Measurements from ENCODE around the gene BTBD10. TPM values are rescaled to one million over a fixed set of nuclear protein-coding genes. Genes with fewer than 3 reads are reported as not detected.
"Not testable (repeated sequence)": the region's sequence is repeated elsewhere in the genome, so short reads cannot be mapped to it uniquely, and the experiment has no call there.

Gene BTBD10
- total RNA-seq, 2 donors from 2014 or later, result 19.4 to 30.8 TPM

DNA sequence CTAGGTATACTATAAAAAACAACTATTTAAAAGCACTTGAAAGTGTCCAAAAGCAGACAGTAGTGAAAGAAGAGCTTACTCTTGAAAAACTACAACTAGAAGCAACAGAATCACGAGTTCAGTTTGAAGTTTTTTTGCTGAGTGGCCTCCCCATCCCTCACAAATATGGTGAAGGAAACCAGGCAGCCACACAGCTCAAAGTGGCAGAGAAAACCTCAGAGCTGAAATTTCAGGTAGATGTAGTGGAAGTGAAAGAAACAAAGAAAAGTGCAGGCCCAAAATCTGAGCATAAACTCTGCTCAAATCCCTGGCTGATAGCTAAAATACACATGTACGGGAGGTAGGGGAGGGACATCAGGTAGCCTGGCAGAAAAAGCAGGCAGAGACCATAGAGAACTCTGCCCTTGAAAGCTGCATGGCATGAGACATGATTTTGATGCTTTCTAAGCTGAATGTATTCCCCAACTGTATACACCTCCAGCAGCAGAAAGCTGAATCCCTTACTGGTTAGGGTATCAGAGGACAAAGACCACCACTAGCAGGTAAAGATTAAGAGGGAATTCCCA is 12.1 kb downstream of the BTBD10 start:
- Mint-ChIP-seq H3K36me3 (peaks cover 12 to 13% of the 10 kb centered on the region in 2 donors), H3K9me3 (peaks cover 3 to 10% of the 10 kb centered on the region in 2 donors), H3K27ac (no peak overlapping the region)
- ATAC-seq (no peak), DNase-seq (ENCODE audit: low spot score in 2 of 2) (no peak)

DNA sequence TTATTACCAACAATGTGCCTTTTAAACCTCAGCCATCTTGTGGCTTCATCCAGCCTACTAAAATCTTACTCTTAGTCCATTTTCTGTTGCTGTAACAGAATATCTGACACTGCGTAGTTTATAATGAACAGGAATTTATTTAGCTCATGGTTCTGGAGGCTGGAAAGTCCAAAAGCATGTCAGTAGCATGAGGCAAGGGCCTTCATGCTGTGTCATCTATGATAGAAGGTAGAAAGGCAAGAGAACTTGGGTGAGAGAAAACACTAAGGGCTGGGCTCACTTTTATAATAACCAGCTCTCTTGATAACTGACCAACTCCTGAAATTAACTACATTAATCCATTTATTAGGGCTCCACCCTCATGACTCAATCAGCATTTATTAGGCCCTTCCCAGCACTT is 13.5 kb downstream of the BTBD10 start:
- Mint-ChIP-seq H3K9me3 (peaks cover 3 to 10% of the 10 kb centered on the region in 2 donors), H3K36me3 (peaks cover 12 to 13% of the 10 kb centered on the region in 2 donors), H3K27ac (no peak overlapping the region)
- DNase-seq (ENCODE audit: low spot score in 2 of 2), result no peak
- no peak for ATAC-seq

DNA sequence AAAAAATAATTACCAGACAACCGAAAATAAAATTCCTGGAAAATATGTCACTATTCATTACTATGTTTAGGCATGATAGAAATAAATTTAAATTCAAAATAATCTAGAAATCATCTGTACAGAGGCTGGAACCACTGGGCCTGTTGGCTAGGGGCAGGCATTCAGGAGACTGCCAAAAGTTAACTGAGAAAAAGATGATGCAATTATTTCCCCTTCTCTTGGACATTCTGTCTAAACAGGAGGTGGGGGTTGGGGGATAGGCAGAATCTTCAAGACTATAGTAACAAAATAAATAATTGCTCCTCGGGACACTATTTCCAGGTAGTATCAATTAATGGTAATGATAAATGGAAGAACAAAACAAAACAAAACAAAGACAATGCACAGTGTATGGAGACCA is 14.1 kb downstream of the BTBD10 start:
- Mint-ChIP-seq H3K9me3 (peaks cover 3 to 10% of the 10 kb centered on the region in 2 donors), H3K36me3 (peaks cover 12 to 13% of the 10 kb centered on the region in 2 donors), H3K27ac (no peak overlapping the region)
- ATAC-seq (no peak), DNase-seq (ENCODE audit: low spot score in 2 of 2) (no peak)

DNA sequence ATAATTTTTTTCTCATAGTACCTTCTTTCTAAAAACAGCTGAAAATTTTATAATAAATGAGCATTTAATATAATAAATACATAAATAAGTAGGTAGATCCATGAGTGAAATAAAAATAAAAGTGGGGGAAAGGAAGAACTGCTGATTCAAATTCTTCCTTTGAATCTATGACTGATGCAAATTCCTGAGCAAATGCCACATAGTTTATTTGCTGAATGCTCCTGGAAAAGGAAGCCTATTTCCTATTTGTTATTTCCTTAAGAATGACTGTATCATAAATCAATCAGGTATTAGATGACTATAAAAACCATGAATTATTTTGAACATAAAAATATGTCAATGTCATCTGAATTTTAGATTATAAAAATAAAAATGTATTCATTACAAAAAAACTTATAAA is 16.6 kb downstream of the BTBD10 start:
- DNase-seq (ENCODE audit: low spot score in 2 of 2), result no peak
- Mint-ChIP-seq H3K9me3 (peaks cover 0 to 6% of the 10 kb centered on the region in 2 donors), H3K36me3 (peaks cover 8 to 12% of the 10 kb centered on the region in 2 donors), H3K27ac (no peak overlapping the region)
- ATAC-seq, result no peak

DNA sequence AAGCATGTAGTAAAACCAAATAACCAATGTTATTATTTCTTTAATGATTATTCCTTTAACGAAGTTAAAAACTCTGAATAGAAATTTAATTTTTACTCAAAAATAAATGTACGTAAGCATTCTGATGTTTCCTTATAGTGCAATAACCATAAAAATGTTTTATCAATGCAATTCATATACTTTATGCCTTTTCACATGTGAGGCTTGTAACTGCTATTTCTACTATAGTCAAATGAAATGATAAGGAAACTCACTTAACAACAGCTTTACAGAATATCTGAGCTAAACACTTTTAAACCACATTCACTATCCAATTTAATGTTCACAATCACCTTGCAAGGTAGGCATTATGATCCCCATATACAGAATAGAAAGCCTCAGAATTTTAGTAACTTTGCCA is 17.4 kb downstream of the BTBD10 start:
- H3K9me3 Mint-ChIP-seq, result peaks cover 0 to 3% of the 10 kb centered on the region in 2 donors
- ATAC-seq (no peak), DNase-seq (ENCODE audit: low spot score in 2 of 2) (no peak)
- H3K36me3 Mint-ChIP-seq, result peaks cover 7 to 9% of the 10 kb centered on the region in 2 donors
- no peak overlapping the region for H3K27ac Mint-ChIP-seq

DNA sequence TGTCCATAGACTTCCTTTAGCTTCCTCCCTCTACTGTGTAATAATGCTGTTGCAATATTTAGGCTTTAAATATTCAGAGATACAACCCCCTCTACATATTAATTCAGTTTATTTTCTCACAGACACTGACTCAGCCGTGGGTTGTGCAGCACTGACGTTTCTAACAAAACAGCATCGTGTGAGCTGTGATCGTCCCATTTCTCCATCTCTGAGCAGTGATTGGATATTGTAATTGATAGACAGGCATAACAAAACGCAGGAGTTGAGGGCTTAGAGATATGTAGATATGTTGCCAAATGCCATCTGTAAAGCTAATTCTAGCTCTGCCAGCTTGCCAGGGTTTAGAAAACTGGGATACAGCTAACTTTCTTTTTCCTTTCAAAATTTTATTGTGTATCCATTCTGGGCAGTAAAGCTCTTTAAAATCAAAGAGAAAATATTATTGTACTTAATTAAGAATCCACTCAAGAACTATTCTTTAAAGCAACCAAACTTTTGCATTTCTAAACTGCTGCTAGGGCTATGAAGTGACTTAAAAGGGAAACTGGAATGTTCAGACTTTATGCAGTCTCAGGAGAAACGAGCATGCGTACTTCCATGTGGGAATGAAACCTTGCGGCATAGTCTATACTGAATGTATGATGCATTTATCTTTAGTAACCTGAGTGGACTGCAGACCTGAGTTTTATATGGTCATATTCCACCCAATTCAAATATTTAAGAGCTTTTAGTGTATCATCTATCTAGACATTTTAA is 22.7 kb downstream of the BTBD10 start:
- peaks cover 0 to 8% of the 10 kb centered on the region in 2 donors for H3K36me3 Mint-ChIP-seq
- ATAC-seq (no peak), DNase-seq (ENCODE audit: low spot score in 2 of 2) (no peak)
- H3K27ac Mint-ChIP-seq, result no peak overlapping the region
- no peaks in the 10 kb centered on the region for H3K9me3 Mint-ChIP-seq

DNA sequence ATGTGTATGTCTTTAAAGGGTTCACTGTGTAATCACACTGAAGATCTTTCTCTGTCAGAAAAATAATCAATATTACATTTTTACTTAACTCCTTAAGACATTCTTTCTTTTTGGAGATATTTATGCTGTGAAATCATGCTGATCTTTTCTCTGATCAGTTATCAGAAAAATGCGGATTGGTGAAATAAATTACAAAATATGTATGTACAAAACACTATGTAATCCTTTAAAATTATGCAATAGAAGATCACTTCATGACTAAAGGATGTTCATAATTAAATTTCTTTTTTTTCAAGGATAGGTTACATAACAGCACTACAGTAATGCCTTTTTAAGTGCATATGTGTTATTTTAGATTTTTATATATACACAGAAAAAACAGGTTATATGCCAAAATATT is 24.7 kb downstream of the BTBD10 start:
- Mint-ChIP-seq H3K27ac (no peak overlapping the region), H3K36me3 (peaks cover 0 to 16% of the 10 kb centered on the region in 2 donors), H3K9me3 (no peaks in the 10 kb centered on the region)
- ATAC-seq (no peak), DNase-seq (ENCODE audit: low spot score in 2 of 2) (no peak)

DNA sequence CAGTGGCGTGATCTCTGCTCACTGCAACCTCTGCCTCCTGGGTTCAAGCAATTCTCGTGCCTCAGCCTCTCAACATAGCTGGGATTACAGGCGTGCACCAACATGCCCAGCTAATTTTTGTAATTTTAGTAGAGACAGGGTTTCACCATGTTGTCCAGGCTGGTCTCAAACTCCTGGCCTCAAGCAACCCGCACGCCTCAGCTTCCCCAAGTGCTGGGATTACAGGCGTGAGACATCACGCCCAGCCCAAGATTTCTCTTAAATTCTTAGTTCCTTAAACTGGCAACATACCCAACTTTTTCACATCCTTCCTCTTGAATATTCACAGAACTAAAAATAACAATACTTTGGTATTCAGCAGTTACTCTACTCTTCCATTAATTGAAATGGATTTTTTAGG is 26.2 kb downstream of the BTBD10 start:
- H3K27ac Mint-ChIP-seq, result not testable (repeated sequence)
- peaks cover 0 to 16% of the 10 kb centered on the region in 2 donors for H3K36me3 Mint-ChIP-seq

DNA sequence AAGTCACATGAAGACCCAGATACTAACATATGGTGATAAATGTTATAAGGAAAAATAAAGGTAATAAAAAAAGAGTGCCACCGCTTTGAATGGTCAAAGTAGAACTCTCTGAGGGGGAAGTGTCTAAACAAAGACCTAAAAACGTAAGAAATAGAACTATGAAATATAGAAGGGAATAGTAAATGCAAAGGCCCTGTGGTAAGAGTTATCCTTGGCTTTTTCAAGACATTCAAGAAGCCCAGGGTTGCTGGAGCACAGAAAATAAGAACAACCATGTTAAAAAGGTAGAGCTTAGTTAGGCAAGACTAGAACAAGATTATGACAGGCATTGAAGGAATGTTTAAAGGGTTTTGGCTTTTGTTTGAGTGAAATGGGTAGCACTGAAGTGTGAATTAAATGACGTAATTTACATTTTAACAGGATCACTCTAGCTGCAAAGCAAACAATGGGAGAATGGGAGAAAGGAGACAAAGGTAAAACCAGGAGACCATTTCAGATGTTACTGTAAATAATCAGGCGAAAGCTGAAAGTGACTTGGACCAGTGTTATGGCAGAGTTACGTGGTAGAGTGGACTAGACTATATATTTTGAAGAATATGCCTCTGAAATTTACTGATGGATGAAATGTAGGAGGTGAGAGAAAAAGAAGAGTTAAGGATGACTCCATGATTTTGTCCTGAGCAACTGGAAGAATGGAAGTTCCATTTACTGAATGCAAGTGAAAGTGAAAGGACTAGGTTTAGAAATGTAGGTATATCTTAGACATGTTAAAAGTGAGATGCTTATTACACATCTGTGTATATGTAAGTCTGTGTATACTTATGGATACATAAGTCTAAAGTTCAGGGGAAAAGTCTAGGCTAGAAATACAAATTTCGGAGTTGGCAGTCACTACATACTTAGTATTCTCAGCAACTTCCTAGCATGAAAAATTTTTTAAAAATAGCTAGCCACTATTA is 28.5 kb downstream of the BTBD10 start:
- H3K36me3 Mint-ChIP-seq, result peaks cover 1 to 21% of the 10 kb centered on the region in 2 donors

More for the DNA sequence above, 26.2 kb downstream of the BTBD10 start:
- not testable (repeated sequence) for H3K9me3 Mint-ChIP-seq; DNase-seq (ENCODE audit: low spot score in 2 of 2); ATAC-seq

DNA sequence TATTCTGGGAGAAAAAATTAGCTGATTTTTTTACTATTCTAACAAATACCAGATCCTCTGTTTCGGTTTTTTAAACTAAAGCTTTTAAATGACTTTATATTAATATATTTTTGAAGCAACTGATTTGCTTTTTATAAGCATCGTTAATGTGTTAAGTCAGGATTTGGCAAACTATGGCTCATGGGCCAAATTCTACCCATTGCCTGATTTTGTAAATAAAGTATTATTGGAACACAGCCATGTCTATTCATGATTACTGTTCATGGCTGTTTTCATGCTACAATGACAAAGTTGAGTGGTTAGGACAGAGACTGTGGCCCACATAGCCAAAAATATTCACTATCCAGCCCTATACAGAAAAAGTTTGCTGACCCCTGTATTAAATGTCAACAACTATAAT is 29.6 kb downstream of the BTBD10 start:
- DNase-seq (ENCODE audit: low spot score in 2 of 2) (no peak), ATAC-seq (no peak)
- H3K27ac Mint-ChIP-seq, result no peak overlapping the region
- H3K9me3 Mint-ChIP-seq, result peaks cover 5 to 6% of the 10 kb centered on the region in 2 donors
- peaks cover 8 to 31% of the 10 kb centered on the region in 2 donors for H3K36me3 Mint-ChIP-seq

More for the DNA sequence above, 28.5 kb downstream of the BTBD10 start:
- no peak for ATAC-seq
- no peak for DNase-seq (ENCODE audit: low spot score in 2 of 2)
- Mint-ChIP-seq H3K27ac (no peak overlapping the region), H3K9me3 (peaks cover under 1% of the 10 kb centered on the region in 2 donors)

DNA sequence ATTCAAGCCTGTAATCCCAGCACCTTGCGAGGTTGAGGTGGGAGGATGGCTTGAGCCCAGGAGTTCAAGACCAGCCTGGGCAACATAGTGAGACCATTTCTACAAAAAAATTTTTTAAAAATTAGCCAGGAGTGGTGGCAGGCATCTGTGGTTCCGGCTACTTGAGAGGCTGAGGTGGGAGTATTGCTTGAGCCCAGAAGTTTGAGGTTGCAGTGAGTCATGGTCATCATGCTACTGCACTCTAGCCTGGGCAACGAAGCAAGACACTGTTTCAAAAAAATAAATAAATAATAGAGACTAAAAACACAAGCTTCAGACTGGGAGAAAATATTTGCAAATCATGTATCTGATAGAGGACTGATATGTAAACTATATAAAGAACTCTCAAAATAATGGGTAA is 33.2 kb downstream of the BTBD10 start:
- peak overlapping the region in 1 of 2 donors; percentile 25 for H3K27ac Mint-ChIP-seq
- peaks cover 19 to 45% of the 10 kb centered on the region in 2 donors for H3K36me3 Mint-ChIP-seq

DNA sequence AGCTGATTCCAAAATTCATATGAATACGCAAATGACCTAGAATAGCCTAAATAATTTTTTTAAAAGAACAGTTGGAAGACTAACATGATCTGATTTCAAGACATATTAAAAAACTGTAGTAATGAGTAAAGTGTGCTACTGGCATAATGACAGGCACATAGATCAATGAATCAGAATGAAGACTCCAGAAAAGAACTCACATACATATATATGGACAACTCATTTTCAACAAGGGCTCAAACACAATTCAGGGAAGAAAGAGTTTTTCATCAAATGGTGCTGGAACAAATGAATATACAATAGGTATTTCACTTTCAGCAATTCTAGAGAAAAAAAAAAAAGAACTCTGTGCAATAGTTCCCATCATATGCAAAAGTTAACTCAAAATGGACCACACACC is 33.7 kb downstream of the BTBD10 start:
- H3K36me3 Mint-ChIP-seq, result peaks cover 23 to 41% of the 10 kb centered on the region in 2 donors
- ATAC-seq (peak in 1 of 2 donors; percentile 68), DNase-seq (ENCODE audit: low spot score in 2 of 2) (no peak)
- peaks cover 5 to 23% of the 10 kb centered on the region in 2 donors for H3K9me3 Mint-ChIP-seq
- H3K27ac Mint-ChIP-seq, result peak overlapping the region in 1 of 2 donors; percentile 25

More for the DNA sequence above, 33.2 kb downstream of the BTBD10 start:
- H3K9me3 Mint-ChIP-seq, result peaks cover 5 to 19% of the 10 kb centered on the region in 2 donors
- no peak for ATAC-seq
- no peak for DNase-seq (ENCODE audit: low spot score in 2 of 2)

DNA sequence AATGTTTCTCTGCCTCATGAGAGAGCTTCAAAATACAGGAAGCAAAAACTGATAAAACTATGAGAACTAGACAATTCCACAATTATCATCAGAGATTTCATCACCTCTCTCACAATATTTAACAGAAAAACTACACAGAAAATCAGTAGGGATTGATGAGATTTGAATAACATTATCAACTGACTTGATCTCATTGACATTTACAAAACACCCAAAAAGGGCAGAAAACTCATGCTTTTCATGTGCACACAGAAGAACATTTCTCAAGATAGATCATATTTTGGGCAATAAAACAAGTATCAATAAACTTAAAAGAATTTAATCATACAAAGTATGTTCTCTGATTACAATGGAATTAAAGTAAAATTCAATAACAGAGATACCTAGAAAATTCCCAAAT is 35.6 kb downstream of the BTBD10 start:
- Mint-ChIP-seq H3K9me3 (peaks cover 5 to 23% of the 10 kb centered on the region in 2 donors), H3K27ac (no peak overlapping the region), H3K36me3 (peaks cover 23 to 38% of the 10 kb centered on the region in 2 donors)
- ATAC-seq, result no peak
- no peak for DNase-seq (ENCODE audit: low spot score in 2 of 2)

DNA sequence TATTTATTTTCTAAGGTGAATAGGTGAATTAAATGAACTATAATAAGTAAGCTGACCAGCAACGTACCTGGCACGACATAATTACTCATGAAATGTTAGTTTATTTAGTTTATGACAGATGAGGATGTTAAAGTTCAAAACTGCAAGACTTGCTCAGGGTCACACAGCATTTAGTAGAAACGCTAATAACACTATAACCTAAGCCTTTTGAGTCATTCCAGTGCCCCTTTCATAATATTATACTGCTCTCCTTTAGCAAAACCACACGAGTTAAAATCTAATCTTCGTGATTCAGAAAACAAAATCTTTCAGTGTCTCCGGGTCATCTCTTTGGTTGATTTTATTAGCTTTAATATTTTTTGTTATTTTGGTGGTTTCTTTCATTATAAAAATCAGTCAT is 39.6 kb downstream of the BTBD10 start:
- Mint-ChIP-seq H3K27ac (no peak overlapping the region), H3K9me3 (peaks cover 0 to 17% of the 10 kb centered on the region in 2 donors), H3K36me3 (peaks cover 14 to 22% of the 10 kb centered on the region in 2 donors)
- no peak for DNase-seq (ENCODE audit: low spot score in 2 of 2)
- ATAC-seq, result no peak

DNA sequence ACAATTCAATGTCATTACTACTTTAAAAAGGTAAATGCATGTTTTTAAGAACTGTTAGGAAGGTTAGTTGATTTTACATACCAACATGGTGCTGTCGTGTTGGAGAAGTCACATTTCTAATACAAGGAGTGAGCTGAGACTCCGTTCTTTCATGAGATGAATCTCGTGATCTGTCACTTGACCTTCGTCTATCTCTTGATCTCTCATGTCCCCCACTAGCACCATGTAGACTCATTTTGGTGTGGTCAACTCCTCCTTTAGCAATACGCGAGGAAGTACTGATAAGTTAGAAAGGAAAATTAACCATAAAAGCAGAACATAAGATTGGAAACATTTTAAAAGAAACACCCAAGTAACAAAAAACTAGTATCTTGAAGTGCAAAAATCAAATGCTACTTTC is 41.5 kb downstream of the BTBD10 start:
- ATAC-seq (no peak), DNase-seq (ENCODE audit: low spot score in 2 of 2) (no peak)
- no peak overlapping the region for H3K27ac Mint-ChIP-seq
- H3K9me3 Mint-ChIP-seq, result peaks cover 0 to 7% of the 10 kb centered on the region in 2 donors
- peaks cover 4% of the 10 kb centered on the region in 2 donors for H3K36me3 Mint-ChIP-seq

DNA sequence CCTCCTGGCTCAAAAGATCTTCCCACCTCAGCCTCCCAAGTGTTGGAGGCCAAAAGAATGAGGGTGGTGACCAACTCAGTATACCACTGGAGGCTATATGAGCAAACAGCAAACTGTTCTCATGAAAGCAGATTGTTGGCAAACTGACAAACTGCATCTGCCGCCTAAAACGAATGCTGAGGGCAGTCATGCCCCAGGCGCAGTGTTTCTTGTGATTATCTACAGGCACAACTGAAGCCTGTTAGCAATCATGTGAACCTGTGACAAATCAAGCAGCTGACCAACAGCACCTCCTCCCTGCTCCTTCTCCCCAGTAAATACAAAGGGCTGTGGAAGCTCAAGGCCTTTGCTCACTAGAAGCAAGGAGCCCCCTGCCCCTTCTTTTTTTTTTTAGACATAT is 47.8 kb downstream of the BTBD10 start:
- Mint-ChIP-seq H3K27ac (peak overlapping the region in 1 of 2 donors; percentile 44), H3K9me3 (no peaks in the 10 kb centered on the region), H3K36me3 (peaks cover 0 to 5% of the 10 kb centered on the region in 2 donors)
- no peak for DNase-seq (ENCODE audit: low spot score in 2 of 2)
- no peak for ATAC-seq

DNA sequence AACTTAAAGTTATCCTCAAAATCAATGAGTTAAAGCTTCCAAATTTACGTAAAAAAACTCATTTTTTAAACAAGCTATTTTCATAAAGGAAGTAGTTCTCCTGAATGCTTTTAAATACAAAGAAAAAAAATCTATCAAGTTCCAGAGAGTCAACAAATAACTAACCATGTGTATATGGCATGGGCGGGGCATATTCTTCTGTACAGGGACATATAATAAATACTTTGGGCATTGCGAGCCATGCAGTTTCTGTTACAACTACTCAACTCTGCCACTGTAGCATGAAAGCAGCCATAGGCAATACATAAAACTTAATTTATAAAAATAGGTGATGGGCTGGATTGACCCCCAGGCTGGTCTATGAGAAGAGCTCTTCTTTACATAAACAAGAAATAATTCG is 57.8 kb downstream of the BTBD10 start:
- DNase-seq (ENCODE audit: low spot score in 2 of 2), result no peak
- H3K36me3 Mint-ChIP-seq, result peaks cover 15 to 19% of the 10 kb centered on the region in 2 donors
- ATAC-seq, result no peak
- no peaks in the 10 kb centered on the region for H3K9me3 Mint-ChIP-seq
- no peak overlapping the region for H3K27ac Mint-ChIP-seq
